NB4 (cell line): ENCODE results near the gene GSKIP.
A peak's percentile ranks its signal among the peaks of the same experiment; 100 is the strongest.

Source experiments
- MYC ChIP-seq: IDR thresholded peaks from 2 replicates; pipeline ENCODE4 v1.6.1; 2011; ENCODE audit warnings: low read depth, low read length
- POLR2A ChIP-seq: IDR thresholded peaks from 2 replicates; pipeline ENCODE4 v1.6.1; 2011; ENCODE audit warnings: mild to moderate bottlenecking; ENCODE audit not compliant: insufficient read length; ENCODE audit errors: extremely low read depth
- TF ChIP-seq, protein P1 (sequence below): IDR thresholded peaks from one replicate; pipeline ENCODE4 v1.5.1; 2012; ENCODE audit warnings: low read depth, low read length
- TF ChIP-seq, protein P2 (sequence below): IDR thresholded peaks from 2 replicates; pipeline ENCODE4 v1.6.1; 2011; ENCODE audit warnings: low read depth, low read length

DNA sequence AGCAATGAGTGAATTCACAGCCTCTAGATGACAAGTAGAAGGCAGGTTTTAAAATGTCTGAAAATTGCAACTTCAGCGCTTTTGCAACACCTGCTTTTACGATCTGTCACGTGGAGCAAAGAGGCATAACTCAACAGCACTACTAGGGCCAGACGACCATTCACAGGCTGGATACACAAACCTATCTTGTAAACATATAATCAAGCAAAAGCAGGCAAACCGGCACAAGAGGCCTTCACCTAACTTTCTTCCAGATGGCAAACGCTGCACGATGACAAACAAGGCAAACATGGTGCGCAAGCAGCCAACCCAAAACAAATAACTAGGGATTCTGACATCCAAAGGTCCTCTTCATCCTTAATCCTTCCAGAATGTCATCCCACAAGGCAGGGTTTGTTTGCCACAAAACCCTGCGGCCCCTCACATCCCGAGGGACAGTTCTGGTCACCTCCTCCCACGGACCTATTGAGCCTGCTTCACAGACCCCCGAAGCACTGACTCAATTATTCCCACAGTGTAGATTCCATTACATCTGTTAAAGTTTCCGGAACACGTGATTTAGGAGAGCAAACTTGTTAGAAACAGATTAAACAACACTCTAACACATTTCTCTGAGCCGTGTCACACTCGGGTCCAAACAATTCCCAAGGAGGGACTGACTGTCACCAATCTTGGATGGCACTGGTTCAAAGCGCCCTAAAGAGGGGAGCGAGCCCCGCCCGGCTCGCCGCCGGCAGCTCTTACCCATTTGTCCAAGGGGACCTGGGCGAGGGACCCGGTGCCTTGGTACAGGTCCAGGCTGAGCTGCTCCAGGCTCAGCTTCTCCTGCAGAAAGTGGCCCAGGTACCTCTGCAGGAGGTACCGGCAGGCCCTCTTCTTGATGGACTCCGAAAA is 1.0 kb upstream of the GSKIP start:
- TF ChIP-seq, protein P1, sequence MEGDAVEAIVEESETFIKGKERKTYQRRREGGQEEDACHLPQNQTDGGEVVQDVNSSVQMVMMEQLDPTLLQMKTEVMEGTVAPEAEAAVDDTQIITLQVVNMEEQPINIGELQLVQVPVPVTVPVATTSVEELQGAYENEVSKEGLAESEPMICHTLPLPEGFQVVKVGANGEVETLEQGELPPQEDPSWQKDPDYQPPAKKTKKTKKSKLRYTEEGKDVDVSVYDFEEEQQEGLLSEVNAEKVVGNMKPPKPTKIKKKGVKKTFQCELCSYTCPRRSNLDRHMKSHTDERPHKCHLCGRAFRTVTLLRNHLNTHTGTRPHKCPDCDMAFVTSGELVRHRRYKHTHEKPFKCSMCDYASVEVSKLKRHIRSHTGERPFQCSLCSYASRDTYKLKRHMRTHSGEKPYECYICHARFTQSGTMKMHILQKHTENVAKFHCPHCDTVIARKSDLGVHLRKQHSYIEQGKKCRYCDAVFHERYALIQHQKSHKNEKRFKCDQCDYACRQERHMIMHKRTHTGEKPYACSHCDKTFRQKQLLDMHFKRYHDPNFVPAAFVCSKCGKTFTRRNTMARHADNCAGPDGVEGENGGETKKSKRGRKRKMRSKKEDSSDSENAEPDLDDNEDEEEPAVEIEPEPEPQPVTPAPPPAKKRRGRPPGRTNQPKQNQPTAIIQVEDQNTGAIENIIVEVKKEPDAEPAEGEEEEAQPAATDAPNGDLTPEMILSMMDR = no peak
- TF ChIP-seq POLR2A (no peak), MYC (peak; percentile 73)
- TF ChIP-seq, protein P2, sequence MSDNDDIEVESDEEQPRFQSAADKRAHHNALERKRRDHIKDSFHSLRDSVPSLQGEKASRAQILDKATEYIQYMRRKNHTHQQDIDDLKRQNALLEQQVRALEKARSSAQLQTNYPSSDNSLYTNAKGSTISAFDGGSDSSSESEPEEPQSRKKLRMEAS = peak; percentile 98
